HG03025 (cell line): Measurements from ENCODE around the gene OSR1.
"Not testable (repeated sequence)": the region's sequence is repeated elsewhere in the genome, so short reads cannot be mapped to it uniquely, and the experiment has no call there.

ENCODE experiments used
- ATAC-seq: cut with Tn5 transposase; IDR thresholded peaks from one replicate; pipeline ENCODE4 v1.9.1; 2021; ENCODE audit warnings: mild to moderate bottlenecking, moderate library complexity; ENCODE audit not compliant: unreplicated experiment, low FRiP score

Gene OSR1

GRCh38 chr2:19358242-19359020, at the start of gene OSR1:
OSR1 (minus strand) TSS chr2:19358623; CDS start chr2:19353805, 4,818 bp downstream.
- no peak for ATAC-seq

GRCh38 chr2:19403785-19404184, 45.4 kb upstream of the OSR1 start:
- no peak for ATAC-seq

DNA sequence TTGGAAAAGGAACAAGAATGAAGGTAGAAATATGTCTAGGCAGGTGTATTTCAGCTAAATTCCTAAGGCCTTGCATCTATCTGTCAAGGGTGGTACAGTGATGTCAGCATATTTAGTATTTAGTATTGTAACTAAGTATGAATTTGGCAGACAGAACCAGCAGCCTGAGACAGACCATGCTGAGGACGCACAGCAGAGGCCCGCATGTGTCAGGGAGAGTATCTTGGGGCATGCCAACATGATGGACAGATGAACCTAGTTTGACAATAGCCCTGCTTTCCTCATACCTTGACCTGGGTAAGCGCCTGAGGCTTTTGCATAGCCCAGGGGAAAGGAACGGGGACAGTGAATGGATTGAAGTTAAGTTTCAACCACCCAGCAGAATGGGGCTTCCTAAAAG, 33.8 kb upstream of the OSR1 start:
- ATAC-seq, result no peak

DNA sequence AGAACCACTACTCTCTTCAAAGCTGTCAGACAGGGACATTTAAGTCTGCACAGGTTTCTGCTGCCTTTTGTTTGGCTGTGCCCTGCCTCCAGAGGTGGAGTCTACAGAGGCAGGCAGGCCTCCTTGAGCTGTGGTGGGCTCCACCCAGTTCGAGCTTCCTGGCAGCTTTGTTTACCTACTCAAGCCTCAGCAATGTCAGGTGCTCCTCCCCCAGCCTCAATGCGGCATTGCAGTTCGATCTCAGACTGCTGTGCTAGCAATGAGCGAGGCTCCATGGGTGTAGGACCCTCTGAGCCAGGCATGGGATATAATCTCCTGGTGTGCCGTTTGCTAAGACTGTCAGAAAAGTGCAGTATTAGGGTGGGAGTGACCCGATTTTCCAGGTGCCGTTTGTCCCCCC, 31.0 kb upstream of the OSR1 start:
- ATAC-seq, result not testable (repeated sequence)

GRCh38 chr2:19380532-19380931, 22.1 kb upstream of the OSR1 start:
- no peak for ATAC-seq

GRCh38 chr2:19378939-19379338, 20.5 kb upstream of the OSR1 start:
- ATAC-seq, result no peak

- ATAC-seq, result no peak
These were observed 19.3 kb upstream of the OSR1 start for GRCh38 chr2:19377717-19378116.

- no peak for ATAC-seq
These were observed 14.9 kb upstream of the OSR1 start for GRCh38 chr2:19373352-19373751.

DNA sequence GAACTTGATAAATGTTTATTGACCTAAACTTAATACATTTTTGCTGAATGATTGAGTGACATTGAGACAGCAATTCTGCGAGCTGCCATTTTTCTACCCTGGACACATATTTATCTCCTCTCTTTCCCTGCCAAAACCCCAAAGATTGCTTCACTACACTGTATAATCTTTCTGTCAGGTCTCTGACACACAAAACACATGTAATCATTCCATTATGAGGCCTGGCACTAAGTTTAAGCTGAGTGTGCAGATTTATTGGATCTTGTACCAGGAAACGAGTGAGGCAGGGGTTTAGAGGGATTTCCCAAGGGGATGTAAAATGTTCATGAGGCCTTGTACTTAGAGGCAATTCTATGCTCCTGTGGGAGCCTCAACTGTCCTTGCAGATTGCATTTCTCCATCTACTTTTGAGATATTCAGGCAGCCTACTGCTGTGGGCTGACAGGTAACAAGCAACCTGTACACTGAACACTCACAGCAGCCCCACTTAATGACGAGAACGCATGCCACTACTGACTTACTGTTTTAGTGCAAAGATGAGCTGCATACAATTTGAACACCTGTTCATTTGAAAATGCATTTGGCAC, 13.7 kb upstream of the OSR1 start:
- no peak for ATAC-seq

- no peak for ATAC-seq
These were observed 11.0 kb upstream of the OSR1 start for GRCh38 chr2:19369341-19369955.

DNA sequence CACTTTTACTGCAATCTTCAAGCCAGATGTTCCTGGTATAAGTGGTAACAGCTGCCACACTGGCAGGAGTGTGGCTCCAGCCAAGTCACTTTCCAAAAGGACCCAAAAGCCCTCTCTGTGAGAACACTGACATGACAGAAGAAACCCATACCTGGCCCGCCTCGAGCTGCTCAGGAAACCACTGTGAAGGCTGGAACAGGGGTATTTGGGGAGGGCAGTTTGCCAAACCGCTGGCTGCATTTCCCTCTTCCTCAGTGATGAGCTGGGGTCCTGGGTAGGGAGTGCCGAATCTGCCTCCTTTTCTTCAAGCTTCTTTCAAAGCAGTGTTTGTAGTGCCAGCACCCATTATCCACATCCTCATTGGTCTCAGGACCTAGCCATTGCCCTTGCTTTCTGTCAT, 10.3 kb upstream of the OSR1 start:
- ATAC-seq, result no peak

GRCh38 chr2:19367326-19367725, 8.9 kb upstream of the OSR1 start:
- ATAC-seq, result no peak

DNA sequence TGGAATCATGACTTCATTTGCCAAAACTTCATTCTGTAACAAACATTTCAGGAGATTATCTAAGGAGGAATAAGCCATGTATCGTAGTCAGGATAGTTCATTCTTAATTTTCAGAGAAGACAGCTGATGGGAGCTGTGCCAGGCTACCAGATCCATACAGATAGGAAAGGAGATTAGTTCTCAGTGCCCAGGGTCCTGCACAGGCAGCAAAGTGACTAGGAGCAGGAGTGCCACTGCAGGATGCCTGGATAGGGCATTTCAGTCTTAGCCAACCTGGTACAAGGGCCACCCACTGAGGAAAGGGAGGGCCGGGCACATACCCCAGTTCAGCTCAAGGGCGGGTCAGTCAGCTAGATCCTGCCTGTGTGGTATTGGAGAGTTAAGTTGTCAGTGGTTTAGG, 6.7 kb upstream of the OSR1 start:
- no peak for ATAC-seq

- ATAC-seq, result no peak
These were observed 5.6 kb upstream of the OSR1 start for GRCh38 chr2:19364014-19364413.

GRCh38 chr2:19363474-19363778, 5.0 kb upstream of the OSR1 start:
- no peak for ATAC-seq

- peak; percentile 42 for ATAC-seq
These were observed 4.5 kb upstream of the OSR1 start for GRCh38 chr2:19362755-19363473.

DNA sequence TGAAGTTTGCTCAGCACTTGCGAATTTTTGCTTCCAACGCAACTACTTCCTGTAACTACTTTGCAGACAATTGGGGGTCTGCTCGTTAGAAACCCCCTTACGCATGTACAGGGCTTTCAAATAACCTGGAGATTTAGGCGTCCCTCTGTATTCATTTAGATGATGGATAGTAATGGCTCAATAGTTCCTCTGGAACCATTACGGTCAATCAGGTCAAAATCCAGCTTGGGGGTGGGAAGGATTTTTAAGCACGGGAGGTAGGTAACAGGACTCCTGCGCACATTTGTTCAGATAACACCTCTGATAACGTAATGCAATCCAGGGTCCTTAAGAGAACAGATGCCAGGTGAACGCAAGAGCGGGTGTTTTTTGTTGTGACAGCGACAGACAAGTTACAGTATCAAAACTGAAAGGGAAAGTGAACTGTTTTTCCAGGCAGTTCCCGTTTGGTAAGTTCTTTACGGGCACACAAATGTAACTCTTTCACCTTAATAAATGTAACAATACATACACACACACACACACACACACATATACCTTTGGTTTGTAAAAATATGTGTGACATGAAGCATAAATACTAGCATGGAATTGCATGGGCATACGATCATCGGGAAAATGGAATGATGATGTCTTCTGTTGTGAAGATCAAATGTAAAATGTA, 3.8 kb upstream of the OSR1 start:
- ATAC-seq, result no peak

DNA sequence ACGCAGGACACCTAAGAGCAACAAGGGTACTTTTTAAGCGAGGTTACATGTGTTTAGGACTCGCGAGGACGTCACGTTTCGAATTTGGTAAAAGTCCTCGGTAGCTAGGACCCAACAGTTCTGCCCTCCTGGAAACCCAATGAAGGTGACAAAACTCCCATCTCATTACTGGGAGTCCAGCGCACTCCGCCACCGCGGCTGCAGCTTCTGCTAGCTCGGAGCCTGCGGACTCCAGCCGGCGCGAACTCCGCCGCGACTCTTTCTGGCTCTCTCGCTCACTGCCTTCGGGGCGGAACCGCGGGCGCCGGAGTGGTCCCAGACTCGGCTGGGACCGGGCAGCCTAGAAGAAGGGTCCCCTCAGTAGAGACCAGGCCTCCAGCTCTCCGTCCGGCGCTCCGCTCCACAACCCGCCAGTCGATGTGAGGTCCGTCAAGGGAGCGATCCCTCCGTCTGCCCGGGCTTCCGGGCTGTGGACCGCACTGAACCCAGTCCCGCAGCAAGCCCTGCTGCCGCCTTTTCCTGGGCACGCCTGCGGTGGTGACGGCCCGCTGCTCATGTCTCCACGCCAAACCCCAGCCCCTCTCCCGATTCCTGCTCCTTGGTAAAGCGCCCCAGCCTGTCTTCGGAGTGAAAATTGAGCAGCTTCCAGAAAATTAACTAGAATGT, 3.0 kb upstream of the OSR1 start:
- no peak for ATAC-seq

GRCh38 chr2:19360966-19361321, 2.5 kb upstream of the OSR1 start:
- no peak for ATAC-seq

- ATAC-seq, result no peak
These were observed 2.0 kb upstream of the OSR1 start for GRCh38 chr2:19360266-19360965.
